Inferior parietal cortex (tissue), 1 donor: Measurements from ENCODE around the gene DCXR.

Source experiments
- DNase-seq: peaks from one replicate; pipeline ENCODE4 v3.0.0-alpha.2; 2016; ENCODE audit errors: extremely low spot score

The DCXR gene

DNA sequence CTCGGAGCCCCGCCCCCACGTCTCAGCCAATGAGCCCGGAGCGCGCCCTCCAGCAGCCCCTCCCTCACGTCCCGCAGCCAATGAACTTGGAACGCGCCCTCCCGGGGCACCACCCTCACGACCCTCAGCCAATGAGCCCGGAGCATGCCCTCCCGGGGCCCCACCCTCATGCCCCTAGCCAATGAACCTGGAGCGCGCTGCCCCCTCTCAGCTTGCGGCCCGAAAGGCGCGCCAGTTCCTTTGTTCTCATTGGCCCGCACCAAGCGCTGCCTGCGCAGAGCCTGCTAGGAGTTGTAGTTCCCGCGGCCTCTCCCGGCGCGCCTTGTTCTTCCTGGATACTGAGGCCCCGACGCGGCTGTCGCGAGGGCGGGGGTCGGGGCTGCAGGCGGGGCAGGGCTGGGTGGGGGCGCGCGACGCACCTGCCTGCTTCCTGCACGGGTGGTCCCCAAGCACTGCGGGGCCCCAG lies 14.5 kb downstream of the DCXR start, which contains the start of gene LRRC45:
TSS of gene LRRC45 (plus strand) at position 325 of the 466 bp plus-strand sequence. CDS start 339 bp downstream, outside the sequence.
- DNase-seq = peak; percentile 98

DNA sequence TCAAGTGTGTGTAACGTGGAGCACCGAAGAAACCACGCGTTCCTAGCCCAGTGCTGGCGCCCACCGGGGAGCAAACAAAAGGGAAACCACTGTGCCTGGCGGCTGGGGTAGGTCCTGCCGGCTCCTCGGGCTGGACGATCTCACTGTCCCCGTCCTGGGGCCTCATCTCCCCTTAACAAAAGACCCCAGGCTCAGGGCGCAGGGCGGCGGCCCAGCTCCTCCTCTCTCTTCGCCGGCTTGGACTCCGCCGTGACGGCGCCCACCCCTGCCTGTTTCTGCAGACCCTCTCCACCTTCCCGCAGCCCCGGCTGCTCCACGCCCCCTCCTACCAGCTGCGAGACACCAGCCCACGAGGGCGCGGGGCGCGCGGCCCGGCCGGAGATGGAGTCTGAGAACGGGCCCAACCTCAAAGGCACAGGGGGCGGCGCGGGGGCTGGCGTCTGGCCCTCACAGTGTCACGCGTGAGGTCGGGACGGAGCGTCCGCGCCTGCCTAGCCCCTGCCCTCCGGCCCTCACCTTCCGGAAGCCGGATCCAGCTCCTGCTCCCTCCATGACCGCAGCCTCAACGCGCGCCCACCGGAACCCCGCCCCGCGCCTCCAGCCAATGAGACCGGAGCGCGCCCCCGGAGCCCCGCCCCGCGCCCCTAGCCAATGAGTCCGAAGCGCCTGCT lies 15.1 kb downstream of the DCXR start, which contains the start of gene CENPX:
TSS of gene CENPX (minus strand) at position 569 of the 671 bp plus-strand sequence. CDS start at position 552, 17 bp downstream.
- DNase-seq = no peak

DNA sequence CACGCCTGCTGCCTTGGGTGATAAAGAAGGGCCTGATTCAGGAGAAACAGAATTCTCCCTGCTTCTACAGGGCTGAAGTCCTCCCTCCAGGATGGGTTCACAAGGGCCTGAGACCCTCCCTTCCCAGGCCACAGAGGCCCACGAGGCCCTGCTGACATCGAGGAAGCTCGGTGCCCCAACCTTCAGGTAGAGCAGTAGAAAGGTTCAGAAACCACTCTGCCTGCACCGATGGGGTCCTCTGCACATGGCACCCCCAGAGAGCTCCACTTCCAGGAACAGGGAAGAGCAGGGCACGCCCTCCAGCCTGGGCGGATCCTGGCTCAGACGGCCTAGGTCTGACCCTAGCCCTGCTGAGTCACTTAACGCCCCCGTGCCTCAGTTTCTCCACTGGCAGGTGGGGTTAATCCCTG lies 15.6 kb downstream of the DCXR start:
- DNase-seq = no peak

DNA sequence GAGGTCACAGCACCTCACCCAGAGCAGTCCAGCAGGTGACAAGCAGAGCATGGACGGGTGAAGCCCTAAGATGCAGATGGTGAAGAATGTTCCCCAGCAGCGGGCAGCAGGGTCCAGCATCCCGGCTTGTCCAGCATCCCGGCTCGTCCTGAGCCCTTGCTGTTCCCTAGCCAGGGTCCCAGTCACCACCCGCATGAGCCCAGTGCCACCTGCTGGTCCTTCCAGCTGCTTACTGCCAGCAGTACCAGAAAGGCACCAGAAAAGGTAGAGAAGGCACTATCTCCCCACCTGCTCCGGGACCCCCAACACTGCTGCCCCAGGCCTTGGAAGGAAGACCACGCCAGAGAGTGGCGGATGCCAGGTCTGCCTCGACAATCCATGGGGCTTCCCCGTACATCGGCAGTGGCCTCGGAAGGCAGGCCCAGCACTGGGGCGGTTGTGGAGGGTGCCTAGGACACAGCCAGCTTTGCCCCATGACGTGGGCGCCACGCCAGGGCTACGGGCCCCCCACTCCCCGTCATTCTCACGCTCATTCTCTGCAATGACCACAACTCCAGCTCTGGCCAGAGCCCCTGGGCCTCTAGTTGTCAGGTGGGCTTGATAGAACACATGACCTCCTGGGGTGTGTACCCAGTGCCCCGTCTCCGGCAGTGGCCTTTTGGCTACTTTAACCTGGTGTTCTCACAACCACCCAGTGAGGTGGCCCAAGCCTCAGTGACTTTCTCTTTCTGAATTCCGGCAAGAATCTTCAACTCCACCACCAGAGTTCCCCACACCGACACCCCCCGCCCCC lies 16.2 kb downstream of the DCXR start:
- peak; percentile 54 for DNase-seq

DNA sequence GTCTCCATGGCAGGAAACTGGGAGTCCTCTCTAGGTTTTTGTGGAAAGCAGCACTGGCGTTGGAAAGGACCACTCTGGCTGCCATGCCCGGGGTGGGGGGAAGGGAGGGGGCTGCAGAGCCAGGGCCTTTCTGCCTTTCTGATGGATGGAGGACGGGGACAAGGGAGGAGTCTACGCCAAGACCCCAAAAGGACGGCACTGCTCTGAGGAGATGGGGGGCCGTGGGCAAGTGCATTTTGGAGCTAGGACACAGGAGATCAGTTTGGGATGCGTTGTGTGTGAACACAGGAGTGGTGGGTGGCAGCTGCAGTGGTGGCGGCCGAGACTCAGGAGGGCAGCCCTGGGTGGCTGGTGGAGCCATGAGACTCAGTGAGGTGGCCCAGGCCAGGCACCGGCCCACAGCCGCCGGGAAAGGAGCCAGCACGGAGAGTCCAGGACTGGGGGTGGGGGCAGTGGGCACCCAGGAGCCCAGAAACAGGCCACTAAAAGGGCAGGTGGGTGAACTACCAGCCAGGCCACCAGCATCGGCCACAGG lies 16.9 kb downstream of the DCXR start:
- DNase-seq = no peak

DNA sequence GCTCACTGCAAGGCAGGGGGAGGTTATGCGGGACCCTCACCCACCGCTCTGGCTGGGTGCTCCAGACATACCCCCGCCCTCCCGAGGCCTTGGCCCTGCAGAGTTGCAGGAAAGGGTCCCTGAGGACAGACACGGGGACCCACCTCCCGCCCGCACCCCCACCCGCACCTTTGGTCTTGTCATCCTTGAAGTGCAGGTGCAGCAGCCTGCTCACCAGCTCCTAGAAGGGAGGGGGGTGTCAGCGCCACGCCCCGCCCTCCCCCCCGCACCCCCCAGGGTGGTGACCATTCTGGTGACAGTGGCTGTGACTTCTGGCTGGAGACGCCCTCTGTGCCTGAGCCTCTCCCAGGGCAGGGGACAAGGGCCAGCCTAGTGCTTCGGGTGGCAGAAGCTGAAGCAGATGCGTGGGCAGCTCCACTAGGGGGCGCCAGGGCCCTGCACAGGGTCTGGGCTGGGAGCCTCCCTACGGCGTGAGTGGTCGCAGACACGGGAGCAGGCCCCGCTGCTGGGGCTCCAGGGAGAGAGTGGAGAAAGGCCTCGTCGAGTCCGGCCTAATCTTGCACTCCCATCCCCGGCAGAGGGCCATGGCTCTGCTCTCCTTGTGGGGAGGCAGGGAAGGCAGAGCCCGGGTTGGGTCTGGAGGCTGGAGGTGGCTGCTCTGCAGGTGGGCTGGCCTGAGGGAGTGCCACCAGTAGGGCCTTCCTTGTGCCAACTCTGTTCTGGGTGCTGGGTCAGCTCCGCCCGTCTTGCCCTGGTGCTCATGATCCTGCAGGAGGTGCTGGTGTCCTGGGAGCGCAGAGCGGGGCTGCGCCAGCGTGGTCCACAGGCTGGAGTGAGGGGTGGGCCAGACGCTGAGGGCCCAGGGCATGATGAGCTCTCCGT lies 17.6 kb downstream of the DCXR start:
- no peak for DNase-seq

DNA sequence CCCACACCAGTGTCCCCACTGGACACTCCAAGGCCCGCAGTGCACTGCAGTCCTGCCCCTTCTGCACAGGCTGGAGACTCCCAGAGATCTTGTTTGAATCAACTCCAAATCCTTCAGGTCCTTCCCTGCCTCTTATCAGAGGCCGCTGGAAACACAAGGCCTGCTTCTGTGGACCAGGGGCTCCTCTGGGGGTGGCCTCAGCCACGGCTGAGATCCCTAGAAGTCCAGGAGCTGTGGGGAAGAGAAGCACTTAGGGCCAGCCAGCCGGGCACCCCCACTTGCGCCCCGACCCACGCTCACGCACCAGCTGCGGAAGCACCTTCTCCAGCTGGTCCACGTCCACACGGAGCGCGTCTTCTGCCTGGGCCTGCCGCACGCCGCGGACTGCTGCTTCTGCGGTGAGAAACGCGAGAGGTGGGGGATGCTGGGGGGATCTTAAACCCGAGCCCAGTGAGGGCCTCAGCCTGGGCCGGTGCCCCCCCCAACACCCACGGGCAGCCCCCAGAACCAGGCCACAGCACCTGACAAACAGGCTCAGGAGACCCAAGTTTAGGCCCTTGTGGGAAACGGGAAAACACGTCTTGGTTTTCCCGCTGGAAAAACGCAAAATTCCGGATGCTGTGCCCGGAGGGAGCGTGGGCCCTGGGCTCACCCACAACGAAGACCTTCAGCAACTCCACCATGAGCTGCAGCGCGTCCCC lies 18.4 kb downstream of the DCXR start:
- no peak for DNase-seq

DNA sequence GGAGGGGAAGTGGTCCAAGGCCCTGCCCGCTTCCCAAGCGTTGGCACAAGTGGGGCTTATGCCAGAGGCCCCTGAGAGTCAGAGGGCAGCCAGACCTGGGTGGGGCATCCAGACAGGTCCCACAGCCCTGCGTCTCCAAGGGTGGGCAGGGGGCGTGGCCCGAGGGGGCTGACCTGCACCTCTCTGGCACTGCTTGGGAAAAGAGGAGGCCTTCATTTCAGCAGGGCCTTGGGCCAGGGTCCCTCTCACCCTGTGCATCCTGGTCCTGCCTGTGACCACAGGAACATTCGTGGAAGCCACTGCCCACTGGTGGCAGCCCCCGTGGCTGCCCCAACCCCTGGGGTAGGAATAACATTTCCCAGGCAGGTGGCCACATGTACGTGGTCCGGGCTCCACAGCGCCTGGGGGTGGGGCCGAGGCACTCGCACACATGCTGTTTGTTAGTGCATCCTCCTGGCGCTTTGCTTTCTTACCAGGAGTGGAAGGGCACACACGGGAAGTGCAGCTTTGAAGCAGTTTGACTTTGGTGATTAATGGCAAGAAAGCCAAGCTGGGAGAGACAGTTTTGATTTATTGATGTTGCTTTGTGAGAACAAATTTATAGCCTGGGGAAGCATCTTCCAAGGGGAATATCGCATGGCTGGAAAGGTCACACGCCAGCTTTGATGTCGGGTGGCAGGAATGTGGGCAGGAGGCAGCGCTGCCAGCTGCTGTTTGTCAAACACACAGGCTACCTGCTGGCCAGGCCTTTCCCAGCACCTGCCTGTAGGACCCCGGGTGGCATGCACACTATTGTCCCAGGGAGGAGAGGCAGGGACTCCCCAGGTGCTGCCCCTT lies 19.1 kb downstream of the DCXR start:
- no peak for DNase-seq

DNA sequence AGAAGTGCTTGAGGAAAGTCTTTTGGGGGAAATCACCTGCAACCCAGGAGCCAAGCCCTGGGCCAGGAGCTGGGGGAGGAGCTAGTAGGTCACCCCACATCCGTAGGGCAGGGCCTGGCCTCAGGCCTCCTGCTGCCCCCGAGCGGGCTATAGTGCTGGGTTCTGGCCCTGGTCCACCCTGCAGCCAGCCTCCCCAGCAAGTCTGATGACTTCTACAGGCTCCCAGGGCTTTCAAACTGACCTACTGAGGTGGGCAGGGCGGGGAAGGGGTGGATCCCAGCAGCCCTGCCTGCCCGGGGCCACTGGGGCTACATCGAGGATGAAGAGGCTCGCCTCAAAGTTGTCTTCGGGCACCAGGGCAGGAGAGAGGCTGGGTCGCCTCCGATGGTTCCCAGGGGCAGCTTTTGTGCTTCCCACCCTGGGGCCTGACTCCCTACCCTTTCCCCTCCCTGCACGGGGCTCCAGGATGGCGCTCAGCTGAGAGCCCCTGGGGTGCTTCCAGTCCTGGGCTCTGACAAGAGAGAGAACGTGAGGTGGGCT lies 19.8 kb downstream of the DCXR start:
- no peak for DNase-seq

DNA sequence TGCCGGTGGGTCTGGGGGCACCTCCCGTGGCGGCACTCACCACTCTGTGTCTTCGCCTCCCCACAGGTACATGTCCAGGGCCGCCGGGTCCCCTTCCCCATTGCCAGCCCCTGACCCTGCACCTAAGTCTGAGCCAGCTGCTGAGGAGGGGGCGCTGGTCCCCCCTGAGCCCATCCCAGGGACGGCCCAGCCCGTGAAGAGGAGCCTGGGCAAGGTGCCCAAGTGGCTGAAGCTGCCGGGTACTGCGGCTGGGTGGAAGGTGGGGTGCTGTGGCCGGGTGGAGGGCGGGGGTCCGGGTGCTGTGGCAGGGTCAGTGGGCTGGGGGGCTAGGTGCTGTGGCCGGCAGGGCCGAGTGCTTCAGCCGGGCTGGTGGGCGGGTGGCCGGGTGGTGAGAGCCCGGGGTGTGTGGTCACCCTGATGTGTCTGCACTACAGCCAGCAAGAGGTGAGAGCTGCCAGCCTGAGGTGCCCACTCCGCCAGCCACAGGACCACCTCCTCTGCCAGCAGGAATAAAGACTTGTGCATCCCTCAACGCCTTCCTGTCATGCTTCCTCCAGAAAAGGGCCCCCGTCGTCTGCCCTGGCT lies 20.5 kb downstream of the DCXR start:
- DNase-seq = no peak

DNA sequence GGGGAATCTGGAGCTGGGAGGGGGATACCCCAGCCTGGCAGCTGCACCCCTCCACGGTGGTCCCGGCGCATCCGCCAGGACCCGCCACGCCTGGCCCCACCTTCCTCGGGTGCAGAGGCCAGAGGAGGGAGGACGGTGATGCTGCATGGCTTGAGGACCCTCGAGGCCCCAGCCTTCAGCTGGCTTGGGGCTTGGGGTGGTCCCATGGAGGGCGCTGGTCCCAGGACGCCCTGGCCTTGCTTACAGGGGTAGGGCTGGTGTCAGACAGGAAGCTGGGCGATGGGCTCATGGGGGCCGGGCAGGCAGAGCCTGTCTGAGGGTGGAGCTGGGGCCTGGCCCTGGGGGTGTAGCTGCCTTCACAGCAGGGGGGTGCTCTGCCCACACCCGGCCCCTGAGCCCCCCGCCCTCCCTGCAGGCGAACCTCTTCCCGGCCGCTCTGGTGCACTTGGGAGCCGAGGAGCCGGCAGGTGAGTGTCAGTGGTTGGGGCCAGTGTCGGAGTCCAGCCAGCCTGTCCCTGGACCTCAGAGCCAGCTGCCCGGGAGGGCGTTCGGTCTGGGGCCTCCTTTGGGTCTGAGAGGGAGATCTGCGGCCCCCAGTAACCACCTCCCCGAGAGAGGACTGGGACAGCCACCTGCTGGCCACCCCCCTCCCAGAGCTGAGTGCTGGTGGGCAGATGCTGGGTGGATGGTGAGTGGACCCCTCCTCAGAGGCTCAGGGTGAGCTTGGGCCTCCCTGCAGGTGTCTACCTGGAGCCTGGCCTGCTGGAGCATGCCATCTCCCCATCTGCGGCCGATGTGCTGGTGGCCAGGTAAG lies 21.2 kb downstream of the DCXR start:
- DNase-seq = no peak

DNA sequence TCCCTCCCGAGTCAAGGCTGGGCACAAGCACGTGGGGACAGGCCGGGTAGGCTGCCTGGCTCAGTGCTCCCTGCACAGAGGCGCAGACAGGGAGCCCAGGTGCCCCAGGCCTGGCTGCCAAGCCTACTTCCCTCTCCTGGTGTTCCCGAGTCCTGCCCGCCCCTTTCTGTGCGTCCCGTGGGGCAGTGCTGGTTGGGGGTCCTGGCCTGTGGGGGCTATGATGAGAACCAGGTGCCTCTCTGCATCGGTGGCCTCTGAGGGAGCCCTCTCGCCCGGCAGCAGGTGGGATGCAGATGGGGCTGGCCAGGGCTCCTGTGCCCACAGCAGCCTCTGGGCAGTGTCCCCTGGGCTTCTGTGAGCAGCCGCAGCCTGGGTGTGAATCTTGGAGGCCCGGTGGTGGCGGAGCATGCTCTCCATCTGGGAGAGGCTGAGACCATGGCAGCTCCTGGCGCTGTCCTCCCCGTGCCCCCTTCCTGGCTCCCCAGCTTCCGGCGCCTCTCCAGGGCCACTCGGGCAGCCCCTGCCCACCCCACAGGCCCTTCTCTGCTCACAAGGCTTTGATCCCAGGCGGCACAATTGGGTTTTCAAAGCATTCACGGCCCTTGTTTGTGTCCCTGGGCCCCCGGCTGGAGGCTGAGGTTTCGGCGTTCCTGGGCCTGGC lies 22.1 kb downstream of the DCXR start:
- DNase-seq = no peak

DNA sequence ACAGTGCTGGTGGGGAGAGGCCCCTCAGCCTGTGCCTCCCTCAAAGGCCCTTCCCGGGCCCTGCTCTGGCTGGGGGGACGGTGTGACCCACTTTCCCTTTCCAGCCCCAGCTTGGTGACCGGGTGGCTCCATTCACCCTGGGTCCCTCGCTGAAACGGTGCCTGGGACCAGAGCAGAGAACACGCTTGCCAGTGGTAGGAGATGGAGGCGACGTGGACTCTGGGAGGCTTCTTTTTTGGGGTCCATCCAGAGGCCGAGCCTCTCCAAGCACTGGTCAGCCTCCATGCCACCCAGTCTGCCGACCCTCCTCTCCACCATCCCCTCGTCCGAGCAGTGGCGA lies 22.6 kb downstream of the DCXR start:
- DNase-seq = no peak

DNA sequence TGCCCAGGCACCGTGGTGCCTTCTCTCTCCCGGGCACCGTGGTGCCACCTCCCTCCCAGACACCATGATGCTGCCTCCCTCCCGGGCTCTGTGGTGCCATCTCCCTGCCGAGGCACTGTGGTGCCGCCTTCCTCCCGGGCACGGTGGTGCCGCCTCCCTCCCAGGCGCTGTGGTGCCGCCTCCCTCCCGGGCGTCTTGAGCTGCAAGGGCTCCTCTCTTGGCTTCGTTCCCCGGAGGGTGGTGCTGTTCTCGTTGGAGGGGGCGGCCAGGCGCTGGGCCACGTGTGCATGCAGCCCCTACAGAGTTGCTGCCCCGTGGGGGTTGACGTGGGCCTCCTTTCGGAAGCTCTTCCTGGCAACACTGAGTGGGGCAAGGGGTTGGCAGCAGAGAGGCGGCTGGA lies 23.1 kb downstream of the DCXR start:
- no peak for DNase-seq

DNA sequence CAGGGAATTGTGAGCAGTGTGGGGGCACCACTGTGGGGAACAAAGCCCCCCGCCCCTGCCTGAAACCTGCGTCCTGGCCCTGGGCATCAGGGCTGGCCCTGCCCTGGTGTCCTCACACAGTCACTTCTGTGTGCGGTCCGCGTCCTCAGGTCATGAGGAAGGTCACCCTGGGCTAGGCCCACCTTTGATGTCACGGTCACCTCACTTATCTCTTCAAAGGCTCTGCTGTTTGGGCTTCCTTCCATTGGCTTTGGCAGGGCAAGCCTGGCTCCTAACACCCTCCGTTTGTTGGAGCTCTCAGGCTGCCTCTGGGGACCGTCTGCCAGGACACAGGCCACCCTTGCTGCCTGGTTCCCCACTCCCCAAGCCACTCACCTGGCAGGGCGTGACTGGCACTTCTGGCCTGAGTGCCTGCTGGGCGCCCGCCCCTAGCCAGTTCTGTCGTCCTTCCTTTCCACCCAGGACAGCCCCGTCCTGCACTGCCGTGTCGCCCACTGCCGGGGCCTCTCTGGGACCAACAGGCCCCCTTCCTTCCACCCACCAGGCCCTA lies 23.6 kb downstream of the DCXR start:
- DNase-seq = no peak

DNA sequence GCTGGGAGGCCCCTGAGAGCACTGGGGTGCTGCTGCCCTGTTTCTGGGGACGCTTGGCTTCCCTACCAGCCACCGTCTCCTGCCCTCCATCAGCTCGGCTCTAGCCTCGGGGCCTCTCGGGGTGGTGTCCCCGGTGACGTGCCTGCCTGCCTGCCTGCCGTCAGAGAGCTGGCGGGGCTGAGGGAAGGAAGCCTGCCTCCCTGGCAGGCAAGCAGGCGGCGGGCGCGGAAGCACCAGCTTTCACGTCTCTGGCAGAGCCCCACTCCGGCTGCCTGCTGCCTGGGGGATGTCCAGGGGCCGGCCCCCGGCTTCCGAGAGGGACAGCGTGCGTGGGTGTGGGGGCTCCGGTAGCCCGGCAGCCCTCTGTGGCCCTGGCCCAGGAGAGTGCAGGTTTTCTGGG lies 24.2 kb downstream of the DCXR start:
- no peak for DNase-seq

DNA sequence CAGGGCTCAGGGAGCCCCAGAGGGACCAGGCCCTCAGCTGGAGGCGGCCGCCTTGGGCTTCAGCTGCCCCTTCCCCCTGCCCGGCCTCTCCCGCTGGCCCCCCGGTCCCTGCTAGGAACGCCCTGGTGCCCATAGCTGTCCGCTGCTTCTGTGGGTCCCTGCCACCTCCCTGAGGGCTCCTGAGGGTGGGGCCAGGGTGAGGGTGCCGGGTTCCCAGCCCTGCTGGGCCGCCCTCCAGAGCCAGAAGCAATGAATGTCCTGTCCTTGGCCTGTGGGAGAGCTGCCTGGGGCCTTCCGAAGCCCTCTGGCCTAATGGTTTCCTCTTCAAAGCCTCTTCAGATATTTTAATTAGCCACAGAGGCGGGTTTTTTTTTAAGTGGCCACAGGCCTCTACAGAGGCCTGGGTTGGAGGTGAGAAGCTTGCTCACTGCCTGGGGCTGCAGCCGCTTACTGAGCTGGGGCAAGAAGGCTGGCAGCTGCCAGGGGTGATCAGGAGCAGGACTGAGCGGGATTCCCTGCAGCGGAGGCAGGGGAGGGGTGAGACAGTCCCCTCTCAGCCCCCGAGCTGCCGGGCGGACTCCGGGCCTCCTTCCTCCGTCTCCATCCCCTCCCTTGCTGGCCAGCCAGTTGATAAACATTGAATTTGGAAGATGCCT lies 24.7 kb downstream of the DCXR start:
- no peak for DNase-seq
